GM21786 (cell line): ENCODE results near the gene NCBP3.
"Not testable (repeated sequence)": the region's sequence is repeated elsewhere in the genome, so short reads cannot be mapped to it uniquely, and the experiment has no call there.

ENCODE experiments used
- ATAC-seq: cut with Tn5 transposase; IDR thresholded peaks from one replicate; pipeline ENCODE4 v1.9.1; 2021; ENCODE audit not compliant: unreplicated experiment

The NCBP3 gene

GRCh38 chr17:3794557-3795389, 51.3 kb downstream of the NCBP3 start:
- no peak for ATAC-seq

- not testable (repeated sequence) for ATAC-seq
Observed at GRCh38 chr17:3794152-3794551, 51.9 kb downstream of the NCBP3 start.

DNA sequence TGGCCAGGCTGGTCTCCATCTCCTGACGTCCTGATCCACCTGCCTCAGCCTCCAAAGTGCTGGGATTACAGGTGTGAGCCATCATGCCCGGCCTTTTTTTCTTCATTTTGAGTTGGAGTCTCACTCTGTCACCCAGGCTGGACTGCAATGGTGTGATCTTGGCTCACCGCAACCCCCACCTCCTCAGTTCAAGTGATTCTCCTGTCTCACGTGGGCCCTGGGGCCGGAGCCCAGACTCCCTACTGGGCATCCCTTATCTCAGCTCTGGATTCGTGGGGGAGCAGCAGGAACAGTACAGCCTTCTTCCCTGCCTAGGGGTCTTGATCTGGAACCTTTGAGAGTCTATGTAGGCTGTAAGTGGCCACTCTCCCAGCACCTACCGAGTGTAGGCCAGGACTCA, 52.8 kb downstream of the NCBP3 start:
- not testable (repeated sequence) for ATAC-seq

GRCh38 chr17:3792481-3792880, 53.6 kb downstream of the NCBP3 start:
- no peak for ATAC-seq

DNA sequence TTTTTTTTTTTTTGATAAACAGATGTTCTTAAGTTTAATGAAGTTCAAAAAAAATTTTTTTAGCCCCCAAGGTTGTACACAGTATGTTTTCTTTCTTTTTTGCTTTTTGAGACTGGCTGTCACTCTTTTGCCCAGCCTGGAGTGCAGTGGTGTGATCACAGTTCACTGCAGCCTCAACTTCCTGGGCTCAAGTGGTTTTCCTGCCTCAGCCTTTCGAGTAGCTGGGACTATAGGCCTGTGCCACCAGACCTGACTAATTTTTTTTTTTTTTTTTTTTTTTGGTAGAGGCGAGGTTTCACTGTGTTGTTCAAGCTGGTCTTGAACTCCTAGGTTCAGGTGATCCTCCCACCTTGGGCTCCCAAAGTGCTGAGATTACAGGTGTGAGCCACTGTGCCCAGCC, 57.8 kb downstream of the NCBP3 start:
- ATAC-seq: no peak

GRCh38 chr17:3785323-3785722, 60.7 kb downstream of the NCBP3 start:
- ATAC-seq: not testable (repeated sequence)

DNA sequence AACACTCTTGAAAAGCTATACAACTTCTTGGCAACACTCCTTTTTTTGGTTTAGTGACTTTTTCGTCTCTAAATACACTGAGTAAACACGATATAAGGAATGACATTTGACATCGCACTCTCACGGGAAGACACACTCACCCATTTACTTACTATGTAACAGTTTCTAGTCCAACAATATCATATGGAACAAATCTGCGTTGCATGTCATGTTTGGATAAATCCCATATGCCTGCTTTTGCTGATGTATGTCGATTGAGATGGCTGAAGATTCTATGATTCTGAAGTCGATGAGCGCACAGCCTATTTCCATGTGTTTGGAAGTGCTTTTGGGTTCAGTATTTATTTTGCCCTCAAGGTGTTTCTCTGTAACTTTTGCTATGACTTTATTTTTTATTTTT, 63.3 kb downstream of the NCBP3 start:
- no peak for ATAC-seq

DNA sequence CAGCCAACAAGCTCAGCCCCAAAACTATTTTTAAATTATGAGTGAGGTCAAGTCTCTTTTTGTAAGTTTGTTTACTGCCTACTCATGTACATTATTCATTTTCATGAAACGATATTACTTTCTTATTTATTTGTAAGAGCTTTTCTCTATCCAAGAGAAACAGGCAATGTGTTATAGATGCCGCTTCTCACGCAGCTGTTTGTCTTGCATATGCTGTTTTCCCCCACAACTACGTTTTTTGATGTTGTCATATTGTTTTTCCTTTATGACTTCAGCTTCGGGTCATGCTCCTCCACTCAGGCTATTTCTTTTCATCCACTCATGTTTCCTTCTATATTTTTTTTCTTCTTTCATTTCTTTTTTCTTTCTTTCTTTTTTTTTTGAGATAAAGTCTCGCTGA, 65.1 kb downstream of the NCBP3 start:
- ATAC-seq: no peak

GRCh38 chr17:3777366-3778120, 68.5 kb downstream of the NCBP3 start:
- ATAC-seq: no peak

- ATAC-seq: no peak
Observed at GRCh38 chr17:3773966-3774365, 72.1 kb downstream of the NCBP3 start.

GRCh38 chr17:3773511-3773910, 72.5 kb downstream of the NCBP3 start:
- no peak for ATAC-seq

GRCh38 chr17:3772764-3773163, 73.3 kb downstream of the NCBP3 start:
- ATAC-seq: no peak

GRCh38 chr17:3771140-3771539, 74.9 kb downstream of the NCBP3 start:
- ATAC-seq: no peak

GRCh38 chr17:3770466-3770865, 75.6 kb downstream of the NCBP3 start:
- no peak for ATAC-seq

- ATAC-seq: no peak
Observed at GRCh38 chr17:3768769-3769168, 77.3 kb downstream of the NCBP3 start.

- no peak for ATAC-seq
Observed at GRCh38 chr17:3768341-3768740, 77.7 kb downstream of the NCBP3 start.

GRCh38 chr17:3766779-3767178, 79.3 kb downstream of the NCBP3 start:
- no peak for ATAC-seq

- ATAC-seq: no peak
Observed at GRCh38 chr17:3765981-3766380, 80.1 kb downstream of the NCBP3 start.

DNA sequence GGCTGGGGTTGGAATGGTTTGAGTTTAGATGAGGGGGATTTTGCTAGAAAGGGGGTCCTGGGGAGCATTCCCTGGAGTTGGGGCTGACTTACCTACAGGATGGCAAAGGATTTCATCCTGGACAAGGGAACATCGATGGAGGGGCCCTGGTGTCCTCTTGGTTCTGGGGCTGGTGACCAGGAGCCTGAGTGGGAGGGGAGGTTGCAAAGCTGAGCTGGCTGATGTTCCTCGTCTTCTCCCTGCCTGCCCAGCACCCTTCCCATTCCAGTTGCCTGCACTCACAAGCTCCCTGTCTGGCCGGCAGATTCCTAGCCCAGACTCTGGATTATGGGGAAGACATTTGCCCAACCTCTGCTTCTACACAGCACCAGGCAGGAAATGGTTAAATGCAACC, 82.3 kb downstream of the NCBP3 start:
- no peak for ATAC-seq

DNA sequence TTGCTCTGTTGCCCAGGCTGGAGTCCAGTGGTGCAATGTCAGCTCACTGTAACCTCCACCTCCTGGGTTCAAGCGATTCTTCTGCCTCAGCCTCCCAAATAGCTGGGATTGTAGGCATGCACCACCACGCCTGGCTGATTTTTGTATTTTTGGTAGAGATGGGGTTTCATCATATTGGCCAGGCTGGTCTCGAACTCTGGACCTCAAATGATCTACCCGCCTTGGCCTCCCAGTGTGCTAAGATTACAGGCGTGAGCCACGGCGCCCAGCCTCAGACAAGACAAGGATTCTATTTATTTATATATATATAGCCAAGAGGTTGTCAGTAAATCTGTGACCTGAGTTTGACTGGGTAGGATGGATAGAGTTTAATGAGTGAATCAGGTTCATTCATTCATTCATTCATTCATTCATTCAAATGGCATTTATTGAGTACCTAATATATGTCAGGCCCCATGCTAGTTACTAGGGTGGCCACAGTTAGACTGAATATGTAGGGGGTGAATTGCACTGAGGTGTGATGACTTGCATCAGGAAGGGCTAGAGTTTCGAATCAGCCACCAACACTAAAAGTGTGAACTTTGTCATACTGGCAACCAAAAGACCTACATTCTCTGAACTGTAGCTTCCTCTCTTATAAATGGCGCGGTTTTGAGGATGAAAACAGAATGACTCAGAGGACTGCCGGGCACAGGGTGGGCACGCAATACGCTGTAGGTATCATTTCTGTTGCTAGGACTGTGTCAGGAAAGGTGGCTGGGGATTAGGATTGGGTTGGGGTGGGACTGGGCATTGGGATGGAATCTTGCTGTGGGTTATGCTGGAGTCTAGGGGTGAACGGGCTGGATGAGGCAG, 82.9 kb downstream of the NCBP3 start:
- ATAC-seq: peak; percentile 79

- ATAC-seq: no peak
Observed at GRCh38 chr17:3761918-3762380, 84.1 kb downstream of the NCBP3 start.
